GM12865 (cell line): Measurements from ENCODE around the gene CD69.
A peak's percentile ranks its signal among the peaks of the same experiment; 100 is the strongest.

ENCODE experiments used
- DNase-seq: peaks from one replicate; pipeline ENCODE4 v3.0.0; 2010; ENCODE audit warnings: low read depth
- H3K4me3 ChIP-seq: 2 replicates; pipeline ENCODE4 v1.5.1; 2011; ENCODE audit warnings: mild to moderate bottlenecking, low read depth, low read length, control low read depth
- CTCF ChIP-seq: IDR thresholded peaks from 2 replicates; pipeline ENCODE4 v1.5.1; 2011; ENCODE audit warnings: low read length, control low read depth, low read depth, inconsistent platforms; ENCODE audit not compliant: insufficient read depth; ENCODE audit errors: missing control alignments

The CD69 gene

DNA sequence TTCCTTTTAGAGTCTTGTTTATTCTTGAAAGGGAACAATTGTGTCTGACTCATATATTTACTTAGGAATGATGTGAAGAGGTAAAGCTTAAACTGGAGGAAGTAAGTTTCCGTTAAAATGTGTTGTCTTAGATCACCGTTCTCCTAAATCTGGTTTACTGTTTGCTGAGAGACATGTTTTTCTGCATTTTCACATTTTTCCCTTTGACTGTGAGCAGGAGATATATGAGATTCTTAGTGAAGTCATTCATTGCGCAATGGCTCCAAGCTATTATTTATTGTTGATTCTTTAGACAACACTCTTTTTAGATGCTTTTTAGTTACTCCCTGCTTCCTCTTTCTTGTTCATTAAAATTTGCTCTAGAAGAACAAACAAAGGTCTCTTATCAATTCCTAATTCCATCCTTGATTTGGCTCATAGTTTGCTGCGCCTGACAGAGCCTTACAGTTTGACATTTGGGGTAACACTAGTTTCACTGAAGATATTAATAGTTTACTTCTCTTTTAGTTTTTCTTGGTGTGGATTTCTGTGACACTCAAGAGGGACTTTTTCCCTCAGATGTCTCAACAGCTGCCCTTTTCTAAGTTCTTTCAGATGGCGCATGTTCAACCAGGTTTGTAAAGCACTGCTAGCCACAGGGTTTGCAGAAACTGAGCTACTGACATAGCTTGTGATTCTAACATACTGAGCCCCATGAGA is 39.2 kb downstream of the CD69 start:
- DNase-seq = peak; percentile 85
- no peak for TF ChIP-seq CTCF
- H3K4me3 ChIP-seq = peak overlapping the region; percentile 21; the same call in 1 of the 2 replicates

- no peak for TF ChIP-seq CTCF
- DNase-seq = peak; percentile 63
- H3K4me3 ChIP-seq = no peak overlapping the region
These were observed 40.9 kb downstream of the CD69 start for GRCh38 chr12:9719790-9720189.

DNA sequence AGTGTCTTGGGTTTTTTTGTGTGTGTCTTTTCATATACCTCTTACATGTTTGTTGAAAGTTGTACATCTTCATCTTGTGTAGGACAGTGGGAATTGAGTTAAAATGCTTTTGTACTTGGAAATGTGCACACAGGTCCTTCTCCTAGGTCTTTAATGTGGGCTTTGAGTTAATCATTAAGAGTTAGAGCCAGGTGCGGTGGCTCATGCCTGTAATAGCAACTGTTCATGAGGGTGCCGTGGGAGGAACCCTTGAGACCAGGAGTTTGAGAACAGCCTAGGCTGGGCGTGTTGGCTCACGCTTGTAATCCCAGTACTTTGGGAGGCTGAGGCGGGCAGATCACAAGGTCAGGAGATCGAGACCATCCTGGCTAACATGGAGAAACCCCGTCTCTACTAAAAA is 41.7 kb downstream of the CD69 start:
- no peak for TF ChIP-seq CTCF
- no peak overlapping the region for H3K4me3 ChIP-seq
- DNase-seq = no peak

DNA sequence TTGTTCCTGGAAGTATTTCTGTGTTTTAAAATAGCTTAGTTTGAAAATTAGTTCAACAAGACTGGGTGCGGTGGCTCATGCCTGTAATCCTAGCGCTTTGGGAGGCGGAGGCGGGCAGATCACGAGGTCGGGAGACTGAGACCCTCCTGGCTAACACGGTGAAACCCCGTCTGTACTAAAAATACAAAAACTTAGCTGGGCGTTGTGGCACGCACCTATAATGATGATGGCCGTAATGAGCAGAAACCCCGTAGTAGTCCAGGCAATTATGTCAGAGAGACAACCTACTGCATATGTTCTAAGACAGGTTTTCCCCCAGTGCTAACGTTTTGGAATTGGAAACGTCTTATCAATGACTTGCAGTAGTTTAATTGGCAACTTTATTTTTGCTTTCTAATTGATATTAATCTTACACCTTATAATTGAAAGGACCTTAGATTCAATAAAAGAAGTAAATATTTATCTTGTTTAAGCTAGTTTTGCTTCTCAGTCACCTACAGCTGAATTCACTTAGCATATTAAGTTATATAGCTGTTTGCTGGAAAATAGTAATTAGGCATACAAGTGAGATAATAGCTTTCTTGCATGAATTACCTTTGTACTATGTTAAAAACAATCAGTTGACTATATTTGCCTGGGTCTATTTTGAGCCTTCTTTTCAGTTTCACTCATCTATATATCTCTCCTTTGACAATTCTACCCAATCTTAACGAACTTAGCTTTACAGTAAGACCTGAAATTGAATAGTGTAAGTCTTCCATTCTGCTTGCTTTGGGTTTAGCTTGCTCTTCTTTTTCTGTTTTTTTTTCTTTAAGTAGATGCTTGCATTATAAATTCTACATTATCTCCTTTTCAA is 43.4 kb downstream of the CD69 start:
- no peak overlapping the region; the same call in 1 of the 2 replicates for H3K4me3 ChIP-seq
- no peak for TF ChIP-seq CTCF
- peak; percentile 50 for DNase-seq

- peak overlapping the region; percentile 27; the same call in 1 of the 2 replicates for H3K4me3 ChIP-seq
- DNase-seq = peak; percentile 78
These were observed 47.6 kb downstream of the CD69 start for GRCh38 chr12:9713032-9713558.

DNA sequence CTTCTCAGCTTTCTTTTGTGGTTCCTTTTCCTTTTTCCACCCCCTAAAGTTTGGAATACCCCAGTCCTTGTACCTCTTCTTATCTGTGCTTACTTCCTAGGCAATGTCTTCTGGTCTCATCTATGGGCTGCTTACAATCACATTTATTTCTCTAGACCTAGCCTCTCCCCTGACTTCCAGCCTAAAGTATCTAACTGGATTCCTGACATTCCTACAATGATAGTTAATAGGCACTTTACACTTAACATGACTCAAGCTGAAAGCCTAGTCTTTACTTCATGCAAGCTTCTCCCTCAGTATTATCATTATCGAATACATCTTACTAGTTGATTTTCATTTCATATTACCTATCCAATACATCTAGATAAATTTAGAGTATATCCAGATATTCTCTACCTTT is 49.0 kb downstream of the CD69 start:
- no peak for DNase-seq
- H3K4me3 ChIP-seq = no peak overlapping the region
- TF ChIP-seq CTCF = no peak

DNA sequence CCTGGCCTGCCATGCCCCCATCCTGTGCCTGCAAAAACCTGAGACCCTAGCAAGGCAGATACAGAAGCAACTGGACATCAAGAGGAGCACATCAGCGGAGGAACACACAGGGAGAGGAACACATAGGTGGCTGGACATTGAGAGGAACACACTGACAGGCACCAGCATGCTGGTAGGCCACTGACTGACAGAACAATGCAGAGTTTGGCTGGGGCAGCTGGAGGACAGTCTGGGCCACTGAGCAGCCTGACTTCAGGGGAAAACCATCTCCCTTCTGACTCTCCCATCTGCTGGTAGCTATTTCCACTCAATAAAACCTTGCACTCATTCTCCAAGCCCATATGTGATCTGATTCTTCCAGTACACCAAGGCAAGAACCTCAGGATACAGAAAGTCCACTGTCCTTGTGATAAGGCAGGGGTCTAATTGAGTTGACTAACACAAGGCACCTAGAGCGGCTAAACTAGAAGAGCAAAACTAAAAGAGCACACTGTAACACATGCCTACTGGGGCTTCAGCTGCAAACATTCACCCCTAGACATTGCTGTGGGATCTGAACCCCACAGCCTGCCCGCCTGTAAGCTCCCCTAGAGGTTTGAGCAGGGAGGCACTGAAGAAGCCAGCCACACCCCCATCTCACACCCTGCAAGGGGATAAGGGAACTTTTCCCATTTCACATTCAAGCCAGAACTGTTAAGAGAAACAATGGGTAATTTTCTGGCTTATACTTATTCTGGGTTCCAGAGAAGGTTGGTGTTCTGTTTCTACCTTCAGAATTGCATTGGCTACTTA is 49.9 kb downstream of the CD69 start:
- H3K4me3 ChIP-seq = no peak overlapping the region
- TF ChIP-seq CTCF = no peak
- DNase-seq = no peak
